D721Med (cell line): ENCODE results near the gene TXN2.

Source experiments
- DNase-seq: peaks from one replicate; pipeline ENCODE4 v3.0.0; 2011; ENCODE audit warnings: low spot score; ENCODE audit not compliant: insufficient read length
- FAIRE-seq: peaks from 2 replicates; lab custom pipeline; 2011; peaks lifted over from hg19 to GRCh38; lab: Jason Lieb, UNC
- CTCF ChIP-seq: IDR thresholded peaks from 2 replicates; pipeline ENCODE4 v1.5.1; 2012; ENCODE audit warnings: mild to moderate bottlenecking, control low read depth; ENCODE audit not compliant: insufficient read depth; ENCODE audit errors: missing control alignments

TXN2 gene

DNA sequence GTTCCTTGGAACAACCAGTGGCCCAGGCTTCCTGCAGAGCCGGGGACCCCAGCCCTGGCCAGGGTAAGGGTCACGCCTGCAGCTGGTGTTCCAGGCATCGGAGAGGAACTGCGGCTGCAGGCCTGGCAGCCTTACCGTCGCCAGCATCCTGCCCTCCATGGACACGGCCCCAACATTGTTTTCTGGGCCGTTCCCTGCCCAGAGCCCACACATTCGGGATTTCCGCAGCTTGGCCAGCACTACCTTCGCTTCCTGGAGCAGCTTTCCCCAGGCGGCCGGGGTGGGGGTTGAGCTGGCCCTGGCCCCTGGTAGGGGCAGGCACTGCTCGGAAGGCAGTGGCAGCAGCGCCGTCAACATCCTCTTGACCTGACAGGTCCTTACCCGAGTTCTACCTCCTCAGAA is 17.7 kb downstream of the TXN2 start:
- no peak for TF ChIP-seq CTCF
- FAIRE-seq (no peak), DNase-seq (no peak)

DNA sequence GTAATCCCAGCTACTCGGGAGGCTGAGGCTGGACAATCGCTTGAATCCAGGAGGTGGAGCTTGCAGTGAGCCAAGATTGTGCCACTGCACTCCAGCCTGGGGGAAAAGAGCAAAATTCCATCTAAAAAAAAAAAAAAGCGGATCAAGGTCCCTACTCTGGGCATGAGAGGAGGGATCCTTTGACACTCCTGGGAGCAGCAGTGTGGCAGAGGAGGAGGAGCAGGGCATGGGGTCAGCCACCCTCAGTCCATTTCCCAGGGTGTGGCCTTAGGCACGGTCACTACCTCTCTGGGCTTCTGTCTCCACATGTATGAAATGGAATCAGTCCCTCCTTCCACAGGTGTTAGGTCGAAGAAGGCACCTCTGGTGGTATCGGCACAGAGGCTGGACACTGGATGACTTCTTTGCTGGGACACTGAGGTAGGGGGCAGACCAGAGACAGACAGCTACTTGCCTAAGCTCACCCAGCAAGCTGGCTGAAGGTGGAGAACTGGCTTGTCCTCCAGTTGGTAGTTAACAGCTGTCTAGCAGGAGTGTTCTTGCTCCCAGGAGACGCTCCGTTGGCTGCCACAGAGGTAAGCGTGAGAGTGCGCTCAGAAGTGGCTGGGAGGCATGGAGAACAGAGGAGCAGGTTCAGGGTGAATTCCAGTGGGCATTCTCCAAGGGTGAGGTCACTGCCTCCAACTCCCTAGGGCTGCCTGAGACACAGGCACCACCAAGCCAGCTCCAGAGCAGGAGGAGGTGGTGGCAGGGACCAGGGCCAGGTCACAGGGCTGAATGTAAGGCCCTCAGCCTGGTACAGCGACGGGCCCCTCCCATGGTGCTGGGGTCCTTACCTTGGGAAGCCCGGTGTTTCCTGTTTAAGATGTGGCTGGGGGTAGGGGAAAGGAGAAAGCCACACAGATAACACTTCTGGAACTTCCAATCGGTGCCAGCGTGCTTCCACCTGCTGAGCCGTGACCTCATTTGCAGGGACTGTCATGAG is 19.5 kb downstream of the TXN2 start:
- DNase-seq (no peak), FAIRE-seq (no peak)
- TF ChIP-seq CTCF, result no peak

- FAIRE-seq, result no peak
Observed at GRCh38 chr22:36460202-36460601, 21.2 kb downstream of the TXN2 start.

DNA sequence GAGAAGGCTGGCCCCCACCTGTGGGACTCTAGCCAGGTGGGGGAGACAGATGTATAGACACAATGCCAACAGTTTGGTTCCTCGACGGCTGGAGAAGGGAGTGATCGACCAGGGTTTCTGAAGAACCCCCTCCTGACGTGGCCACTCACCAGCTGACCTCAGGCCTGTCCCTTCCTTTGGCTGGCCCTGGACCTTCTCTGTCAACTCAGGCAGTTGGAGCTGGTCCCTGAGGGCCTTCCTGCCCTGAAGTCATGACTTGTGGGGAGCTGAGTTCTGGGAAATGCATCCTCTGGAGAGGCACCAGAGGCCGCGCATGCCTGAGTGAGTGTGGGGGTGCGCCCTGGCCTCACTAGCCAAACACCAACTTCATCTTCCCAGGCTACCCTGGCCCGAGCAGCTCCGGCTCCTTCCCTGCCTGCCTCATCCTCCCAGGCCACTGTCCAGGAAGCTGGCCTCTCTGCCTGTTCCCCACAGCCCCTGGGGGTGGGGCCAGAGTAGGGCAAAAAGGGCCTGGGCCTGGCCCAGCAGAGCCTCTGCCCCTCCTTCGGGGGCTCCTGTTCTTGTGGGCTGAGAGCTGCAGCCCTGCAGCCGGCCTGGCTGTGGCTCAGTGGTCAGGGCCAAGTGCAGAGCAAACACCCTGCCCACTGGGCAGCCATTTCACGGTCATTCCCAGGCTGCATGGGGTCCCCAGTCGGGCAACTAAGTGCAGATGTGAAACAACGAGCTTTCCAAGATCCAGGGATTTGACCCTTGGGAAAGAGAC is 23.6 kb downstream of the TXN2 start:
- DNase-seq (no peak), FAIRE-seq (no peak)
- TF ChIP-seq CTCF, result no peak

More at GRCh38 chr22:36460202-36460601, 21.2 kb downstream of the TXN2 start:
- no peak for DNase-seq
- TF ChIP-seq CTCF, result no peak

DNA sequence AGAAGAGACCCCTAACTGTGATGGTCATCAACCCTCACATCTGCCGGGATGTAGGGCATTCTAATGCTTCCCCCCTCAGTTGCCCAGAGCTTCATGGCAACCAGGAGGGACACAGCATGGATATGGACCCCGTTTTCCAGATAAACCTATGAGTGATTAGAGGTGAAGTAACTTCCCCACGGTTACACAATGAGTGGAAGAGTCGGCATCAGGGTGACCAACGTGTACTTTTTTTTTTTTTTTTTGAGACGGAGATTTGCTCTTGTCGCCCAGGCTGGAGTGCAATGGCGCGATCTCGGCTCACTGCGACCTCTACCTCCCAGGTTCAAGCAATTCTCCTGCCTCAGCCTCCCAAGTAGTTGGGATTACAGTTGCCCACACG is 25.0 kb downstream of the TXN2 start:
- TF ChIP-seq CTCF, result no peak
- FAIRE-seq (no peak), DNase-seq (no peak)

DNA sequence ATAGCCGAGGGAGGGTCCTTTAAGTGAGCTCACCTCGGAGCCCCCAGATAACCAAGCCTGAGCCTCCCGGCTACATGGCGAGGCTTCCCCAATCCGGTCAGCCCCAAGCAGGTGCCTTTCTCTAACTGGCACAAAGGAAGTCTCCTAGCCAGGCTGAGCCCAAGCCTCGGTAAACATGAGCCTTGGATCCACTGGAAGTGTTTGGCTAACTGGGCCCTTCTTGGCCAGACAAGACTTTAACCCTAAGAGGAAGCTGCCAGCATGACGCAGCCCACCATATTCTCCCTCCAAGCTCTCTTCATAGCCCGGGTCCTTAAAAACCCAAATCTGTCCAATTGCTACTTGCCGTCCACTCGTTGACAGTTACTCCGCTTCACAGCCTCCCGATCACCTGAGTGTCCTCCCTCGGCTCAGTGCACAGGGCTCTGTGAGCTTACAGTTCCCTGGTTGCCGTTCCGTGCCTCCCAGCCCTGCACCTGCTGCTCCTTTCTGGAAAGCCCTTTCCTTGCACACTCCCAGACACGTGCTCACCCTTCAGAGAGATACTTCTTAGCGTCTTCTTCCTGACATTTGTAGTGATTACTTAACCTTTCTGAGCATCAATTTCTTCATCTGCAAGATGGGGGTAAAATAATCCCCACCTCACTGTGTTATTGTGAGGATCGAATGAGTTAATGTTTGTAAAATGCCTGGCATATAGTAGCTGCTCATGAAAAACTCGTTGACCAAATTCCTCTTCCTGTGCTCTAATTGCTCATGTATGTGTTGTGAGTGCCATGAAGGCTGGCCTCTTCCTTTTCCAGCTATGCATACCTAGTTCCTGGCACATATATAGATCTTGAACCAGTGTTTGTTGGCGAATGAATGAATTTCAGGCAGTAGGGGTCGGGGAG is 25.6 kb downstream of the TXN2 start:
- TF ChIP-seq CTCF, result no peak
- FAIRE-seq (no peak), DNase-seq (no peak)
